Measurements from ENCODE around the gene RPTOR. TPM values are rescaled to one million over a fixed set of nuclear protein-coding genes. Genes with fewer than 3 reads are reported as not detected.

Gene RPTOR
- total and polyA plus RNA-seq, 2 experiments from 2014 or later = 13.2 to 37.9 TPM

GRCh38 chr17:80817321-80817845, 272.7 kb downstream of the RPTOR start:
- no peak for TF ChIP-seq CTCF (IDR thresholded peaks at IDR 0.05; ENCODE audit: low read depth, low read length)
- Histone ChIP-seq H3K9me3 (ENCODE audit: low read depth) (no peaks in the 10 kb centered on the region), H3K27me3 (no peaks in the 10 kb centered on the region), H3K4me1 (ENCODE audit: low read depth) (no peaks in the 10 kb centered on the region), H3K36me3 (no peaks in the 10 kb centered on the region), H3K27ac (no peak overlapping the region), H3K4me3 (no peak overlapping the region)
- no peak for DNase-seq (ENCODE audit: low read depth in 1 of 2, low spot score in 1 of 2)

GRCh38 chr17:80817861-80818260, 273.2 kb downstream of the RPTOR start:
- Histone ChIP-seq H3K27me3 (no peaks in the 10 kb centered on the region), H3K4me1 (ENCODE audit: low read depth) (no peaks in the 10 kb centered on the region), H3K4me3 (no peak overlapping the region), H3K36me3 (no peaks in the 10 kb centered on the region), H3K27ac (no peak overlapping the region), H3K9me3 (ENCODE audit: low read depth) (no peaks in the 10 kb centered on the region)
- TF ChIP-seq CTCF (IDR thresholded peaks at IDR 0.05; ENCODE audit: low read depth, low read length) = no peak
- no peak for DNase-seq (ENCODE audit: low read depth in 1 of 2, low spot score in 1 of 2)

- TF ChIP-seq CTCF (IDR thresholded peaks at IDR 0.05; ENCODE audit: low read depth, low read length) = no peak
- H3K27ac ChIP-seq = no peak overlapping the region
- H3K27me3 ChIP-seq = no peaks in the 10 kb centered on the region
- H3K36me3 ChIP-seq = peaks cover 3% of the 10 kb centered on the region
- H3K4me3 ChIP-seq = no peak overlapping the region
- H3K4me1 ChIP-seq (ENCODE audit: low read depth) = no peaks in the 10 kb centered on the region
- no peak for DNase-seq (ENCODE audit: low read depth in 1 of 2, low spot score in 1 of 2)
- H3K9me3 ChIP-seq (ENCODE audit: low read depth) = no peaks in the 10 kb centered on the region
Measured at GRCh38 chr17:80818871-80819270, 274.2 kb downstream of the RPTOR start.

GRCh38 chr17:80819422-80820164, 275.0 kb downstream of the RPTOR start:
- H3K36me3 ChIP-seq = peaks cover 4% of the 10 kb centered on the region

GRCh38 chr17:80820331-80820730, 275.7 kb downstream of the RPTOR start:
- Histone ChIP-seq H3K27ac (no peak overlapping the region), H3K9me3 (ENCODE audit: low read depth) (no peaks in the 10 kb centered on the region), H3K36me3 (peaks cover 4% of the 10 kb centered on the region), H3K4me1 (ENCODE audit: low read depth) (no peaks in the 10 kb centered on the region), H3K27me3 (no peaks in the 10 kb centered on the region), H3K4me3 (no peak overlapping the region)
- no peak for TF ChIP-seq CTCF (IDR thresholded peaks at IDR 0.05; ENCODE audit: low read depth, low read length)
- no peak for DNase-seq (ENCODE audit: low read depth in 1 of 2, low spot score in 1 of 2)

More at GRCh38 chr17:80819422-80820164, 275.0 kb downstream of the RPTOR start:
- no peak for TF ChIP-seq CTCF (IDR thresholded peaks at IDR 0.05; ENCODE audit: low read depth, low read length)
- Histone ChIP-seq H3K27ac (no peak overlapping the region), H3K4me3 (no peak overlapping the region), H3K27me3 (no peaks in the 10 kb centered on the region), H3K4me1 (ENCODE audit: low read depth) (no peaks in the 10 kb centered on the region), H3K9me3 (ENCODE audit: low read depth) (no peaks in the 10 kb centered on the region)
- DNase-seq (ENCODE audit: low read depth in 1 of 2, low spot score in 1 of 2) = no peak

Measured in cardiac muscle cell (in vitro differentiated cells and primary cell).